ENCODE results near the gene AP3M1.
A peak's percentile ranks its signal among the peaks of the same experiment; 100 is the strongest.
"Not testable (repeated sequence)": the region's sequence is repeated elsewhere in the genome, so short reads cannot be mapped to it uniquely, and the experiment has no call there.

Gene AP3M1

DNA sequence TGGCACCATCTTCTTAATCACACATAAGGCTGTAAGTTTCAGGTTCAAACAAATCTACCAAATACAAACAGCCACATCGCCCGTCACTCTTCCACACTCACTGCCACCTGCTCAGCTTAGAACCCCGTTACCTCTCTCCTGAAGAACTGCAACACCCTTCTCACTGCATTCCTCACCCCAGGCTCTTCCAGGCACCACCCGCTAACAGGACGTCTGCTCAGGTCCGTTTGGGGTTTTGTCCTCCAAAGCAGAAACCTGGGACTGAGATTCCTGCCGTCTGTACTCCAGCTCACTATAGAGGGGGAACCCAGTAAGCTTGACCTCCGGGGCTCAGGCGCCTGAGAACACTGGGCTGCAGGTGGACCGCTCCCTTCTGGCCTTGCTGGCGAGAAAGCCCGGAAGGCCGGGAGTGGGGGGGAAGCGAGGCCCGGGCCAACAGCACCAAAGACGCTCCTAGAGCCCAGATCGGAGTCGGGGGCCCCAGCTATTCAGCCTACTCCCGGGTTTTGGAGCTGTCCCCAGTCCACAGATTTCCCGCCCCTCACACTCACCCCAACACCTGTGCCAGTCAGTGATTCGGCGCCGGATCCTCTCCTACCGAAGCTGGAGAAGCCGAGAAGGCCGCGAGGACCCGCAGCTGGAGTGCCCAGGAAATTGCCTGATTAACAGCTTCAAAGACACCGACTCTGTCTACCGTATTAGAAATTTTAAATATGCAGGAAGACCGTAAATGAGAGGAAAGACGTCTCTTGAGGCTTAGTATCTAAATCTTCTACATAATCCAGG, at the start of gene AP3M1:
Gene AP3M1 (minus strand): TSS at position 625 of the 786 bp plus-strand sequence. CDS start 12,449 bp downstream, outside the sequence.
- no peak for DNase-seq

- no peak for DNase-seq
Measured at GRCh38 chr10:74199315-74199714, 48.7 kb upstream of the AP3M1 start.

- no peak for DNase-seq
Measured at GRCh38 chr10:74194999-74195398, 44.4 kb upstream of the AP3M1 start.

DNA sequence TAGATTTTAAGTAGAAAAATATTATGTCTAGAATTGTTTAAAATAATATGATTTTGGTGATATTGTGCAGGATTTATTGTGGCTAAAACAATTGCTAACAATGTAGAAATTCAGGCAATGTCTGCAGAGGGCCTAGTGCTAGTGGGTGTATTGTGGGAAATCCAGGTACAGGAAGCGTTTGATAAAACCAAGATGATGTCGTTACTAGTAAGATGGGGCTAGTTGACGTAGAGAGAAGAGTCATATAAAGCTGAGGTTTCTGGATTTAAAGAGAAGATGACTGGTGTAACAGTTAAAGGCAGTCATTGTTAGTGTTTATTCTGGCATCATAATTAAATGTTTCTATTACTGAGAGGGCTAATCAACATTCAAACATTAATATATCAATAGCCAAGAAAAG, 43.9 kb upstream of the AP3M1 start:
- DNase-seq: no peak

- DNase-seq: no peak
Measured at GRCh38 chr10:74190494-74190893, 39.9 kb upstream of the AP3M1 start.

DNA sequence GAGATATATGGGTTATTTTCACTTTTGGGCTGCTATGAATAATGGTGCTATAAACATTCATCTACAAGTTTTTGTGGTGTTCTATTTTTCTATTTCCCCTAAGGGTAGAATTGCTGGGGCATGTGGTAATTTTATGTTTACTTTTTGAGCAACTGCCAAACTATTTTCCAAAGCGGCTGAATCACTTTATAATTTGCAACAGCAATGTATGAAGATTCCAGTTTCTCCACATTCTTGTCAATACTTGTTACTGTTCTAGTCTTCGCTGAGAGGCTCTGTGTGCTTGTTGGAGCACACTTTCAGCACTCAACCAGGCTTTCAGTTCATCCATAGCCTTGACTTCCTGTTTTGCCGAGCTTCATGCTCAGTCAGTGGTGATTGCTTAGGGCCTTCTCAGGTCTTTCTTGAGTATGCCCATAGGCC, 39.4 kb upstream of the AP3M1 start:
- peak; percentile 40 for DNase-seq

DNA sequence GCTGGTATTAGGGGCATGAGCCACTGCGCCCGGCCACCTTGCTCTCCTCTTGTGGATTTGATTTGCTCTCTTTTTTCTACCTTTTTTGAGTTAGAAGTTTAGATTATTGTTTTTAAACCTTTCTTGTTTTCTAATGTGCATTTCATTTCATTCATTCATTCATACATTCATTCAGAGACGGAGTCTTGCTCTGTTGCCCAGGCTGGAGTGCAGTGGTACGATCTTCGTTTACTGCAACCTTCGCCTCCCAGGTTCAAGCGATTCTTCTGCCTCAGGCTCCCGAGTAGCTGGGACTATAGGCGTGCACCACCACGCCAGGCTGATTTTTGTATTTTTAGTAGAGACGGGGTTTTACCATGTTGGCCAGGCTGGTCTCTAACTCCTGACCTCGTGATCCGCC, 38.0 kb upstream of the AP3M1 start:
- not testable (repeated sequence) for DNase-seq

DNA sequence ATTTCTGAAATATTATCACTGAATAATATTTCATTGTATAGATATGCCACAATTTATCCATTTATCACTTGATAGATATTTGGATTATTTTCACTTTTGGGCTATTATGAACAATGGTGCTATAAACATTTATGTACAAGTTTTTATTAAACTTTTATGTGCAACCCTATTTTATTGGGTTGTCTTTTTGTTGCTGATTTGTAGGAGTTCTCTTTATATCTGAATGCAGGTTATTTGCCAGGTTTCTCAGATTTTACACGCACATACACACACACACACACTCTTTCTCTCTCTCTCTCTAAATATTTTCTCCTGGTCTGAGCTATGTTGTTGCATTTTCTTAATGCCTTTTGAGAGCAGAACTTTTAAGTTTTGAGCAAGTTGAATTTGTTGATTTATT, 36.6 kb upstream of the AP3M1 start:
- no peak for DNase-seq

GRCh38 chr10:74186678-74187077, 36.0 kb upstream of the AP3M1 start:
- DNase-seq: no peak

GRCh38 chr10:74179111-74179710, 28.6 kb upstream of the AP3M1 start:
- DNase-seq: no peak

- no peak for DNase-seq
Measured at GRCh38 chr10:74178042-74178791, 27.6 kb upstream of the AP3M1 start.

DNA sequence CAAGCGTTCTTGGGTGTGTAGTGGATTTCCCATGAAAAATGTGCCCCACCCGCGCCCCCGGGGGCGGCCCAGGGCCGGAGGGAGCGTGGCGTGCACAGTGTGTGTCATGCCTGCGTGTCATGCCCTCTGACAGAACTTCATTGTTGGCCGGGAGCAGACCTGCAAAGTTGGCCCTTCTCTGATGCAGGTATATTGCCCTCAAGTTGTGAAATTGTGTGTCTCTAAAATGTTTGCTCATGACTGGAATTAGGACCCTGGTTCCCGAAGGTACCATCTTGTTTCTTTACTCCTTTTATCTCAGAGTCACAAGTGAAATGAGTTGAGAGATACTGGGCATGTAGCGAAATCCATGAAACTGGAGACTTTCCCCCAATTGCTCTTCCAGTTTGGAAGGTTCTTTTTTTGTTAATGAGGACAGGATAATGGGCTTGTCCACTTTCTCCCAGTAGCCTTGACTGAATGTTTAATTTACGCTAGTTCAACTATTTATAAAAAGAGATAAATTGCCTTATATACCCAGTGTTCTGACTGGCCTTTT, 26.6 kb upstream of the AP3M1 start:
- no peak for DNase-seq

DNA sequence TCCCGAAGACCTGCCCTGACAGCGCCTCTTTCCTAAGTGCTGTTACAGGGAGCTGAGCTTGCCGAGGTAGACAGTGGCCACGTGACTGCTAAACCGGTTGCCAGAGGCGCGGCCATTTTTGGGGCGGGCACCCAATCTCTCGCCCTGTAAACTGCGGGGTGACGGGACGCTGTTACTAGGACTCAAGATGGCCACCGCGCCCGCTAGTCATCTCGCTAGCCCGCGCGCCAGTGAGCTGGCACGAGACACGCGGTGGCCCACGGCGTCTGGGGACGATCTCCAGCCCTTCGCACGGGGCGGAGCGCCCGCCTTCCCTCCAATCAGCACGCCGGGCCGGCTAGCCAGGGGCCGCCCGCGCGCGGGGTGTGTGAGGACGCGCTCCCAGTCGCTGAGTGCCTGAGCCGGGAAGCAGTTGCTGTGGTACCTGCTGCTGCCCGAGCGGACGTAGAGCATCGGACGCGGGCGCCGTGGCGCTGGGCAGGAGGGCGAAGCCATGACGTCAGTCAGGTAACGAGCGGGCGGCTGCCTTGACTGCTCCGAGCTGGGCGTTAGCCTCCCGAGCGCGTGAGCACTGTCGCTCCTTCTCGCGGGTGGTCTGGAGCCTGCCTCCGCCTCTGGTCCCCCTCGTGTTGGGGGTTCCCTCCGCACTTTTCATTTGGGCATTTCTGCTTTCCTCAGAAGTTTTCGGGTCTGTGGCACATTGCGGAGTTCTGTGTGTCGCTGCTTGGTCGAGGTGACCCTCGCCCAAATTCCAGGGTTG, 25.9 kb upstream of the AP3M1 start:
- DNase-seq: peak; percentile 95

DNA sequence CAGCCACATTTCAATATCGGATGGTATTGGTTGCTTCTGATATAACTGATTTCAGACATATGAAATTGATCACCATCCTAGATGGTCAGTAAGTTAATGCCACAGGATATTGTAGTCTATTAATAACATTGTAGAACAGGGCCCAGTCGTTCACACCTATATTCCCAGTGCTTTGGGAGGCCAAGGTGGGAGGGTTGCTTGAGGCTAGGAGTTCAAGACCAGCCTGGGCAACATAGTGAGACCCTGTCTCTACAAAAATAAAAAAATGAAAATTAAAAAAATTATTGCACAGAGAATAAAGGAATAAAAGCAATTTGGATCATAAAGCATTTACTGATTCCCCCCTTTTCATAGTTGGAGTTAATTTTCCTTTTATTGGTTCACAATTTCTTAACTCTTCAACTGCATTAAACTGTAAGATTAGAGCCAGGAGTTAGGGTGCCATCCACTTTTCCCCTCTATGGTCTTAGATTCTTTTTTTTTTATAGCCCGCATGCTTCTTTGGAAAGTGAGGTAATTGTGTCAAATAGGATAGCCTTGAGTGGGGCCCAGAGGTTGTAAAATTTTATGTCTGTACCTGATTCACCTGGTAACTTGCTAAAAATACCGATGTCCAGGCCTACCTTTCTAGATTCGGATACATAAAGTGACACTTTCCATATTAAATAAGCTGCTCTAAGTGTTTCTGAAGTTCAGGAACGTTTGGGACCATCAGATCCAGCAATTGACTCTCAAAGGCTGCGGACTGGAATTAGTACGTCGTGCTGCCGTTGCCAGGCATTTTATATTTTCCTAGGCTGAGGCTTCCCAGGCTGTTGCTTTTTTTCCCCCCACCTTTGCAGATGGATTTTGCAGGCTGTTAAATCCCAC, 25.1 kb upstream of the AP3M1 start:
- DNase-seq: no peak

DNA sequence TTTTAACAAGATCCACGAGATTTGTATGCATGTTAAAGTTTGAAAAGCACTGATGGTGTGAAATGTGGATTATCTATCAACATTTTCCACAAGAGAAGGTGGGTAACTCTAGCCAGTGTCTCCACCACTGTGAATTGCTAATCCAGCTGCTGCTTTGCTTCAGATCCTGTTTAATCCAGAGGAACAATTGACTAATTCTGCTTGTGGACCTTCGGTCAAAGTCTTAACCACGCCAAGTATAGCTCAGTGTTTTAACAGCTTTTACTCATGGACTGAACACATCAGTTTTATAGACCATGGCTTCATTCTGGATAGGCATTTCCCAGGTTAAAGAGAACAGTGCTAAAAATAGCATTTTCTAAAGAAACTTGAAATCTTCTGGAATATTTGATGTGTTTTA, 23.9 kb upstream of the AP3M1 start:
- DNase-seq: no peak

GRCh38 chr10:74171625-74172024, 21.0 kb upstream of the AP3M1 start:
- no peak for DNase-seq

- no peak for DNase-seq
Measured at GRCh38 chr10:74167443-74167842, 16.8 kb upstream of the AP3M1 start.

GRCh38 chr10:74165530-74165901, 14.9 kb upstream of the AP3M1 start:
- no peak for DNase-seq

DNA sequence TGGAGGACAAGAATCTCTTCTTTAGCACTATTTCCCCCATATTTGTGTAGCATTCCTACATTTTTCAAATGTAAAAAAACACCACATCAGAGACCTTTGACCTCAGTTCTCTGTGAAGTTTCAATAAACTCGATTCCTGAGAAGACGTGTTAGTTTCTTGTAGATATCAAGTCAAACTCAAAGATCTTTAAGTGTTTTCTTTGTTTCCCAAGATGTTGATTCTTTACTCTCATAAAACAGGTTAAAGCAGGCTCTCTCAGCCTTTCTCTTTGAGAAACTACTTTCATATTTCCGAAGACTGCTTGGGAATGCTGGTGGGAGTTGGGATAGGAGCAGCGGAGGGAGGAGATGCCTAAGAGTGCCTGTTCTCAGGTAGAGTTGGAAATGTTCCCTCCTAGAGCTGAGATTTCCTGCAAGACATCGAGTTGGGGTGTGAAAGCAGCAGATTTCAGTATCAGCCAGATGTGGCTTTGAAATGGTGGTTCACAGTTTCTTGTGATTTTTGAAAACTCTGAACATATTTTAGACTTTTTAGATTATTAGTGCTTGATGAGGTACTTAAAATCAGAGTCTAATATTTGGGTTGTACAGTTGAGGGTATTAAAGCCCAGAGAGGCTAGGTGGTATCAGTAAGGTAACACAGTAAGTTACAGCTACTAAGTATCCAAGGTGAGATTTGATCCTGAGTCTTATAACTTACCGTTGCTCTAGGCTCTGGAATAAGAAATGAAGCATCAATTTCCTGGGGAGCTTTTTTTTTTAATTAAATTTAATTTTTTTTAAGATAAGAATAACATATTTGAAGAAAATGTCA, 14.3 kb upstream of the AP3M1 start:
- no peak for DNase-seq

GRCh38 chr10:74163319-74164068, 12.9 kb upstream of the AP3M1 start:
- DNase-seq: no peak
